ENCODE measurements around the gene UGT2B10. TPM values are rescaled to one million over a fixed set of nuclear protein-coding genes. Genes with fewer than 3 reads are reported as not detected.

UGT2B10 gene
- total RNA-seq, 2 donors from 2014 or later = not detected

GRCh38 chr4:68861057-68861456 is 45.3 kb downstream of the UGT2B10 start:
- ATAC-seq (no peak), DNase-seq (no peak)
- H3K9me3 ChIP-seq = peaks cover 0 to 9% (median 0%) of the 10 kb centered on the region in 3 donors
- H3K36me3 ChIP-seq (replicated peaks in 1 of 2; ENCODE audit: insufficient read depth in 1 of 2, low read depth in 2 of 2) = no peaks in the 10 kb centered on the region
- TF ChIP-seq CTCF (IDR thresholded peaks at IDR 0.05) = no peak
- no peak for TF ChIP-seq POLR2A (IDR thresholded peaks at IDR 0.05)
- H3K27ac ChIP-seq = no peak overlapping the region
- H3K27me3 ChIP-seq = no peaks in the 10 kb centered on the region
- H3K4me1 ChIP-seq = peaks cover 39% of the 10 kb centered on the region
- H3K4me3 ChIP-seq = no peak overlapping the region
- intact Hi-C loops (cut with DNase I) = no loop called here

- Histone ChIP-seq H3K9me3 (no peaks in the 10 kb centered on the region), H3K4me3 (no peak overlapping the region), H3K27me3 (no peaks in the 10 kb centered on the region), H3K27ac (peak overlapping the region; percentile 76 to 90 (median 87)), H3K4me1 (peaks cover 58% of the 10 kb centered on the region), H3K36me3 (replicated peaks in 1 of 2; ENCODE audit: insufficient read depth in 1 of 2, low read depth in 2 of 2) (no peaks in the 10 kb centered on the region)
- WGBS, 2 donors = 13 to 18% methylated on average over 6 of the region's 6 CpGs
- TF ChIP-seq POLR2A (IDR thresholded peaks at IDR 0.05) = peak in 2 of 3 donors; percentile 52 to 56
- TF ChIP-seq CTCF (IDR thresholded peaks at IDR 0.05) = no peak
- peak; percentile 69 to 86 (median 74) for DNase-seq
- ATAC-seq = peak; percentile 82
- intact Hi-C loops (cut with DNase I) = no loop called here
Measured at GRCh38 chr4:68864438-68865187, 48.8 kb downstream of the UGT2B10 start.

- intact Hi-C loops (cut with DNase I) = no loop called here
- no peaks in the 10 kb centered on the region for H3K27me3 ChIP-seq
- H3K4me3 ChIP-seq = no peak overlapping the region
- no peaks in the 10 kb centered on the region for H3K9me3 ChIP-seq
- TF ChIP-seq POLR2A (IDR thresholded peaks at IDR 0.05) = peak in 1 of 3 donors; percentile 16
- TF ChIP-seq CTCF (IDR thresholded peaks at IDR 0.05) = no peak
- peak; percentile 23 to 74 (median 36) for DNase-seq
- H3K4me1 ChIP-seq = peaks cover 58% of the 10 kb centered on the region
- no peaks in the 10 kb centered on the region for H3K36me3 ChIP-seq (replicated peaks in 1 of 2; ENCODE audit: insufficient read depth in 1 of 2, low read depth in 2 of 2)
- ATAC-seq = peak; percentile 83
- 31 to 34% methylated on average over 4 of the region's 4 CpGs for WGBS, 2 donors
- peak overlapping the region; percentile 76 to 90 (median 87) for H3K27ac ChIP-seq
Measured at GRCh38 chr4:68865188-68865638, 49.4 kb downstream of the UGT2B10 start.

- peaks cover 57% of the 10 kb centered on the region for H3K4me1 ChIP-seq
- peak in 2 of 4 donors; percentile 42 to 52 for DNase-seq
- no peak overlapping the region for H3K4me3 ChIP-seq
- H3K36me3 ChIP-seq (replicated peaks in 1 of 2; ENCODE audit: insufficient read depth in 1 of 2, low read depth in 2 of 2) = no peaks in the 10 kb centered on the region
- ATAC-seq = peak; percentile 36
- intact Hi-C loops (cut with DNase I) = no loop called here
- no peaks in the 10 kb centered on the region for H3K27me3 ChIP-seq
- H3K9me3 ChIP-seq = no peaks in the 10 kb centered on the region
- WGBS, 2 donors = 49 to 67% methylated on average over 5 of the region's 5 CpGs
- peak overlapping the region; percentile 76 to 90 (median 87) for H3K27ac ChIP-seq
- TF ChIP-seq POLR2A (IDR thresholded peaks at IDR 0.05) = no peak
- peak in 1 of 7 experiments; percentile 4 for TF ChIP-seq CTCF (IDR thresholded peaks at IDR 0.05)
Measured at GRCh38 chr4:68865760-68866159, 50.0 kb downstream of the UGT2B10 start.

All from body of pancreas (tissue), 4 donors.